ENCODE results near the gene HS3ST5. TPM values are rescaled to one million over a fixed set of nuclear protein-coding genes. Genes with fewer than 3 reads are reported as not detected.
A peak's percentile ranks its signal among the peaks of the same experiment; 100 is the strongest.

HS3ST5 gene
- total RNA-seq, 1 experiment from 2014 or later: 14.4 TPM

GRCh38 chr6:114115652-114116051, 227.2 kb downstream of the HS3ST5 start:
- Histone ChIP-seq H3K14ac (ENCODE audit: insufficient read depth, low read length) (no peak overlapping the region), H3K56ac (ENCODE audit: insufficient read length, low read depth, low read length) (no peak overlapping the region), H2BK5ac (ENCODE audit: insufficient read length, low read length) (no peak overlapping the region), H4K5ac (ENCODE audit: insufficient read length, low read depth, low read length) (no peak overlapping the region), H3T11ph (ENCODE audit: low read length) (no peak overlapping the region), H3K9ac (ENCODE audit: extremely low read depth, insufficient read length, low read length) (no peak overlapping the region), H3K27ac (ENCODE audit: insufficient read length, low read depth, low read length) (no peak overlapping the region), H3K79me1 (ENCODE audit: insufficient read depth, low read depth, low read length, poor library complexity, severe bottlenecking) (no peaks in the 10 kb centered on the region), H3K4ac (ENCODE audit: low read depth, low read length) (no peak overlapping the region), H3K27me3 (ENCODE audit: insufficient read depth, low read length) (no peaks in the 10 kb centered on the region), H2AK5ac (ENCODE audit: insufficient read length, low read length) (no peak overlapping the region), H3K4me1 (ENCODE audit: insufficient read depth, low read length) (no peaks in the 10 kb centered on the region), H4K20me1 (ENCODE audit: control insufficient read depth, insufficient read depth, insufficient read length) (no peaks in the 10 kb centered on the region), H2BK15ac (ENCODE audit: low read depth, low read length) (no peak overlapping the region), H3K79me2 (ENCODE audit: insufficient read depth, low read length) (no peaks in the 10 kb centered on the region), H4K8ac (replicated peaks; ENCODE audit: insufficient read length, low read depth, low read length) (no peak overlapping the region), H4K91ac (ENCODE audit: insufficient read length, low read depth, low read length) (no peak overlapping the region), H2BK20ac (ENCODE audit: low read depth, low read length, poor library complexity, severe bottlenecking) (no peak overlapping the region), H2AFZ (ENCODE audit: low read length) (no peak overlapping the region), H3K23me2 (ENCODE audit: insufficient read length, low read depth, low read length, poor library complexity, severe bottlenecking) (no peaks in the 10 kb centered on the region), H3K9me3 (ENCODE audit: control insufficient read depth, low read depth, low read length) (no peaks in the 10 kb centered on the region), H3K23ac (ENCODE audit: insufficient read length, low read depth, low read length) (no peak overlapping the region), H3K4me2 (ENCODE audit: insufficient read depth, insufficient read length, low read length) (no peak overlapping the region), H2BK120ac (ENCODE audit: low read depth, low read length, poor library complexity, severe bottlenecking) (no peak overlapping the region), H2BK12ac (ENCODE audit: insufficient read length, low read depth, low read length) (no peak overlapping the region), H3K18ac (ENCODE audit: insufficient read length, low read depth, low read length) (no peak overlapping the region)
- Mint-ChIP-seq H3K36me3 (ENCODE audit: insufficient read depth in 1 of 3, low read depth in 3 of 3) (peaks cover 0 to 12% (median 3%) of the 10 kb centered on the region in 3 experiments; a peak in 2 of 7 replicates), H3K4me1 (no peaks in the 10 kb centered on the region), H3K4me3 (no peak overlapping the region), H3K9me3 (no peaks in the 10 kb centered on the region), H3K27ac (peak overlapping the region in 1 of 3 experiments; percentile 21; a peak in 1 of 7 replicates), H3K27me3 (ENCODE audit: low read depth) (no peaks in the 10 kb centered on the region)
- no peak for DNase-seq
- TF ChIP-seq CTCF (conservative IDR thresholded peaks at IDR 0.05): no peak
- WGBS (ENCODE audit: extremely low coverage, insufficient read length, low lambda C conversion rate): no CpG with 5 or more reads among the region's 1 CpG
